ENCODE results near the gene EDNRA. TPM values are rescaled to one million over a fixed set of nuclear protein-coding genes. Genes with fewer than 3 reads are reported as not detected.

EDNRA gene
- total RNA-seq, 1 experiment from 2014 or later, result 0.13 TPM

- H3K4me3 ChIP-seq (ENCODE audit: low read depth in 2 of 2, low read length in 2 of 2), result peak overlapping the region; percentile 32 to 35; a peak in 3 of 4 replicates
- ChIA-PET CTCF (no interaction called here), POLR2A (no interaction called here)
- peaks cover 2% of the 10 kb centered on the region; the same call in 1 of the 2 replicates for H3K27me3 ChIP-seq (ENCODE audit: control insufficient read depth, insufficient read depth, low read length)
- H3K9me3 ChIP-seq (ENCODE audit: control insufficient read depth, insufficient read depth, low read depth, low read length), result no peaks in the 10 kb centered on the region
- ATAC-seq, result no peak
- intact Hi-C loops (cut with micrococcal nuclease; ENCODE audit: unreplicated experiment) (no loop called here), in situ Hi-C loops (cut with HindIII; ENCODE audit: low pct_unique_long_range_greater_than_20kb, low sequenced_read_pairs) (no loop called here)
- no peaks in the 10 kb centered on the region for H3K36me3 ChIP-seq (ENCODE audit: control insufficient read depth, insufficient read depth, low read length)
- no peak for TF ChIP-seq TCF7L2 (IDR thresholded peaks at IDR 0.05; ENCODE audit: low read depth, low read length)
- DNase-seq (ENCODE audit: low read depth, low spot score), result no peak
- no peaks in the 10 kb centered on the region for H3K4me1 ChIP-seq (ENCODE audit: control insufficient read depth, insufficient read depth, low read length)
- H3K27ac ChIP-seq (ENCODE audit: low read length), result no peak overlapping the region
- no TSS peak for BruUV-seq (replicated peaks)
Observed at GRCh38 chr4:147481577-147482109, 746 bp downstream of the EDNRA start.

- Histone ChIP-seq H3K27ac (ENCODE audit: low read length) (no peak overlapping the region), H3K4me3 (ENCODE audit: low read depth in 2 of 2, low read length in 2 of 2) (no peak overlapping the region), H3K27me3 (ENCODE audit: control insufficient read depth, insufficient read depth, low read length) (peaks cover 2% of the 10 kb centered on the region; the same call in 1 of the 2 replicates), H3K9me3 (ENCODE audit: control insufficient read depth, insufficient read depth, low read depth, low read length) (no peaks in the 10 kb centered on the region), H3K36me3 (ENCODE audit: control insufficient read depth, insufficient read depth, low read length) (no peaks in the 10 kb centered on the region), H3K4me1 (ENCODE audit: control insufficient read depth, insufficient read depth, low read length) (no peaks in the 10 kb centered on the region)
- ATAC-seq (no peak), DNase-seq (ENCODE audit: low read depth, low spot score) (no peak)
- intact Hi-C loops (cut with micrococcal nuclease; ENCODE audit: unreplicated experiment) (no loop called here), in situ Hi-C loops (cut with HindIII; ENCODE audit: low pct_unique_long_range_greater_than_20kb, low sequenced_read_pairs) (no loop called here)
- ChIA-PET POLR2A (no interaction called here), CTCF (no interaction called here)
- BruUV-seq (replicated peaks), result no TSS peak
- TF ChIP-seq CTCF (IDR thresholded peaks at IDR 0.05), result no peak
- TF ChIP-seq REST (IDR thresholded peaks at IDR 0.05; ENCODE audit: insufficient read depth in 1 of 2, low read depth in 2 of 2, low read length in 1 of 2), result no peak
- no peak for TF ChIP-seq POLR2AphosphoS5 (IDR thresholded peaks at IDR 0.05; ENCODE audit: low read depth, low read length)
- no peak for TF ChIP-seq SIN3A (IDR thresholded peaks at IDR 0.05; ENCODE audit: borderline replicate concordance, insufficient read depth, low read depth, low read length)
- no peak for TF ChIP-seq TCF7L2 (IDR thresholded peaks at IDR 0.05; ENCODE audit: low read depth, low read length)
Observed at GRCh38 chr4:147482281-147482680, 1.4 kb downstream of the EDNRA start.

- no TSS peak for BruUV-seq (replicated peaks)
- TF ChIP-seq SIN3A (IDR thresholded peaks at IDR 0.05; ENCODE audit: borderline replicate concordance, insufficient read depth, low read depth, low read length) (no peak), POLR2AphosphoS5 (IDR thresholded peaks at IDR 0.05; ENCODE audit: low read depth, low read length) (no peak), TCF7L2 (IDR thresholded peaks at IDR 0.05; ENCODE audit: low read depth, low read length) (no peak), REST (IDR thresholded peaks at IDR 0.05; ENCODE audit: insufficient read depth in 1 of 2, low read depth in 2 of 2, low read length in 1 of 2) (no peak), CTCF (IDR thresholded peaks at IDR 0.05) (no peak)
- Histone ChIP-seq H3K4me1 (ENCODE audit: control insufficient read depth, insufficient read depth, low read length) (no peaks in the 10 kb centered on the region), H3K4me3 (ENCODE audit: low read depth in 2 of 2, low read length in 2 of 2) (no peak overlapping the region), H3K36me3 (ENCODE audit: control insufficient read depth, insufficient read depth, low read length) (no peaks in the 10 kb centered on the region), H3K27me3 (ENCODE audit: control insufficient read depth, insufficient read depth, low read length) (peaks cover 2% of the 10 kb centered on the region; the same call in 1 of the 2 replicates), H3K27ac (ENCODE audit: low read length) (no peak overlapping the region), H3K9me3 (ENCODE audit: control insufficient read depth, insufficient read depth, low read depth, low read length) (no peaks in the 10 kb centered on the region)
- DNase-seq (ENCODE audit: low read depth, low spot score) (no peak), ATAC-seq (no peak)
- in situ Hi-C loops (cut with HindIII; ENCODE audit: low pct_unique_long_range_greater_than_20kb, low sequenced_read_pairs), result no loop called here
- intact Hi-C loops (cut with micrococcal nuclease; ENCODE audit: unreplicated experiment), result no loop called here
- ChIA-PET POLR2A (no interaction called here), CTCF (no interaction called here)
Observed at GRCh38 chr4:147485167-147485566, 4.3 kb downstream of the EDNRA start.
